ENCODE measurements around the gene RBFOX2. TPM values are rescaled to one million over a fixed set of nuclear protein-coding genes. Genes with fewer than 3 reads are reported as not detected.
A peak's percentile ranks its signal among the peaks of the same experiment; 100 is the strongest.

Gene RBFOX2
- polyA plus RNA-seq, 2 of the 4 experiments (the other 2 are of a cell fraction): 30.3 to 77.7 TPM

GRCh38 chr22:35914357-35914664 is 114.3 kb downstream of the RBFOX2 start:
- H3K4me1 ChIP-seq: peaks cover 41% of the 10 kb centered on the region
- H3K27ac ChIP-seq: peak overlapping the region; percentile 25 to 74; a peak in 3 of 6 replicates
- H3K4me3 ChIP-seq: peak overlapping the region; percentile 34; the same call in 2 of the 3 replicates
- POLR2A ChIA-PET: interaction anchor here (0.6 kb wide), 1 partner anchor 209 kb away, joined by 7 read pairs; no protein-coding TSS in a partner anchor
- DNase-seq (ENCODE audit: low read depth in 1 of 2, low spot score in 1 of 2) (no peak), FAIRE-seq (peak; percentile 88), ATAC-seq (no peak)
- TF ChIP-seq EHMT2 (IDR thresholded peaks at IDR 0.05; ENCODE audit: low read depth) (no peak), RARB (CRISPR knock-in tag; IDR thresholded peaks at IDR 0.05) (no peak), NFE2L2 (conservative IDR thresholded peaks at IDR 0.05; ENCODE audit: low read length) (no peak), RFX5 (IDR thresholded peaks at IDR 0.05) (no peak), RCOR1 (IDR thresholded peaks at IDR 0.05; ENCODE audit: low read depth, low read length) (no peak), JUN (IDR thresholded peaks at IDR 0.05) (no peak), PBX3 (IDR thresholded peaks at IDR 0.05) (no peak), SMC3 (IDR thresholded peaks at IDR 0.05) (no peak), BHLHE40 (IDR thresholded peaks at IDR 0.05; ENCODE audit: low read depth, low read length) (no peak), ESRRA (IDR thresholded peaks at IDR 0.05; ENCODE audit: borderline replicate concordance, low read length) (no peak), JUNB (IDR thresholded peaks at IDR 0.05) (no peak), HOXA7 (CRISPR knock-in tag; IDR thresholded peaks at IDR 0.05) (no peak)
- no peaks in the 10 kb centered on the region for H3K9me3 ChIP-seq
- WGBS (ENCODE audit: missing lambda C conversion rate): 28% methylated on average over 2 of the region's 2 CpGs
- peak overlapping the region; percentile 75 for H3K4me2 ChIP-seq
- CTCF ChIA-PET: interaction anchor here (0.8 kb wide), 1 partner anchor 287 kb away, joined by 4 read pairs; no protein-coding TSS in a partner anchor

- H3K4me3 ChIP-seq: no peak overlapping the region
- 77% methylated on average over 1 of the region's 1 CpG for WGBS (ENCODE audit: missing lambda C conversion rate)
- H3K27ac ChIP-seq: peak overlapping the region; percentile 25 to 74; a peak in 5 of 6 replicates
- DNase-seq (ENCODE audit: low read depth in 1 of 2, low spot score in 1 of 2) (no peak), ATAC-seq (no peak), FAIRE-seq (no peak)
- no peaks in the 10 kb centered on the region for H3K9me3 ChIP-seq
- CTCF ChIA-PET: interaction anchor here (0.8 kb wide), 1 partner anchor 287 kb away, joined by 4 read pairs; no protein-coding TSS in a partner anchor
- POLR2A ChIA-PET: interaction anchor here (0.6 kb wide), 1 partner anchor 208 kb away, joined by 7 read pairs; no protein-coding TSS in a partner anchor
- TF ChIP-seq, protein P1, sequence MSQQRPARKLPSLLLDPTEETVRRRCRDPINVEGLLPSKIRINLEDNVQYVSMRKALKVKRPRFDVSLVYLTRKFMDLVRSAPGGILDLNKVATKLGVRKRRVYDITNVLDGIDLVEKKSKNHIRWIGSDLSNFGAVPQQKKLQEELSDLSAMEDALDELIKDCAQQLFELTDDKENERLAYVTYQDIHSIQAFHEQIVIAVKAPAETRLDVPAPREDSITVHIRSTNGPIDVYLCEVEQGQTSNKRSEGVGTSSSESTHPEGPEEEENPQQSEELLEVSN (IDR thresholded peaks at IDR 0.05; ENCODE audit: borderline replicate concordance, low read depth): no peak
- TF ChIP-seq ELK1 (IDR thresholded peaks at IDR 0.05; ENCODE audit: low read depth, low read length) (no peak), TP53 (CRISPR knock-in tag; IDR thresholded peaks at IDR 0.05) (no peak), ZFP36 (IDR thresholded peaks at IDR 0.05; ENCODE audit: borderline replicate concordance, partially characterized antibody) (no peak), SREBF2 (IDR thresholded peaks at IDR 0.05) (no peak), CBX2 (IDR thresholded peaks at IDR 0.05; ENCODE audit: borderline replicate concordance, low read depth) (no peak), NFE2L2 (conservative IDR thresholded peaks at IDR 0.05; ENCODE audit: low read length) (no peak), MYC (IDR thresholded peaks at IDR 0.05; ENCODE audit: borderline replicate concordance, low read length) (no peak), BHLHE40 (IDR thresholded peaks at IDR 0.05; ENCODE audit: low read depth, low read length) (no peak), EHMT2 (IDR thresholded peaks at IDR 0.05; ENCODE audit: low read depth) (no peak), ZSCAN20 (CRISPR knock-in tag; IDR thresholded peaks at IDR 0.05) (no peak), EP300 (IDR thresholded peaks at IDR 0.05) (no peak), CBX8 (IDR thresholded peaks at IDR 0.05) (no peak)
- TF ChIP-seq, protein P2, sequence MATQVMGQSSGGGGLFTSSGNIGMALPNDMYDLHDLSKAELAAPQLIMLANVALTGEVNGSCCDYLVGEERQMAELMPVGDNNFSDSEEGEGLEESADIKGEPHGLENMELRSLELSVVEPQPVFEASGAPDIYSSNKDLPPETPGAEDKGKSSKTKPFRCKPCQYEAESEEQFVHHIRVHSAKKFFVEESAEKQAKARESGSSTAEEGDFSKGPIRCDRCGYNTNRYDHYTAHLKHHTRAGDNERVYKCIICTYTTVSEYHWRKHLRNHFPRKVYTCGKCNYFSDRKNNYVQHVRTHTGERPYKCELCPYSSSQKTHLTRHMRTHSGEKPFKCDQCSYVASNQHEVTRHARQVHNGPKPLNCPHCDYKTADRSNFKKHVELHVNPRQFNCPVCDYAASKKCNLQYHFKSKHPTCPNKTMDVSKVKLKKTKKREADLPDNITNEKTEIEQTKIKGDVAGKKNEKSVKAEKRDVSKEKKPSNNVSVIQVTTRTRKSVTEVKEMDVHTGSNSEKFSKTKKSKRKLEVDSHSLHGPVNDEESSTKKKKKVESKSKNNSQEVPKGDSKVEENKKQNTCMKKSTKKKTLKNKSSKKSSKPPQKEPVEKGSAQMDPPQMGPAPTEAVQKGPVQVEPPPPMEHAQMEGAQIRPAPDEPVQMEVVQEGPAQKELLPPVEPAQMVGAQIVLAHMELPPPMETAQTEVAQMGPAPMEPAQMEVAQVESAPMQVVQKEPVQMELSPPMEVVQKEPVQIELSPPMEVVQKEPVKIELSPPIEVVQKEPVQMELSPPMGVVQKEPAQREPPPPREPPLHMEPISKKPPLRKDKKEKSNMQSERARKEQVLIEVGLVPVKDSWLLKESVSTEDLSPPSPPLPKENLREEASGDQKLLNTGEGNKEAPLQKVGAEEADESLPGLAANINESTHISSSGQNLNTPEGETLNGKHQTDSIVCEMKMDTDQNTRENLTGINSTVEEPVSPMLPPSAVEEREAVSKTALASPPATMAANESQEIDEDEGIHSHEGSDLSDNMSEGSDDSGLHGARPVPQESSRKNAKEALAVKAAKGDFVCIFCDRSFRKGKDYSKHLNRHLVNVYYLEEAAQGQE (IDR thresholded peaks at IDR 0.05): no peak
- peaks cover 41% of the 10 kb centered on the region for H3K4me1 ChIP-seq
- H3K4me2 ChIP-seq: peak overlapping the region; percentile 75
Measured at GRCh38 chr22:35913925-35914324, 114.7 kb downstream of the RBFOX2 start.
